ENCODE measurements around the gene RBFOX2.

DNA sequence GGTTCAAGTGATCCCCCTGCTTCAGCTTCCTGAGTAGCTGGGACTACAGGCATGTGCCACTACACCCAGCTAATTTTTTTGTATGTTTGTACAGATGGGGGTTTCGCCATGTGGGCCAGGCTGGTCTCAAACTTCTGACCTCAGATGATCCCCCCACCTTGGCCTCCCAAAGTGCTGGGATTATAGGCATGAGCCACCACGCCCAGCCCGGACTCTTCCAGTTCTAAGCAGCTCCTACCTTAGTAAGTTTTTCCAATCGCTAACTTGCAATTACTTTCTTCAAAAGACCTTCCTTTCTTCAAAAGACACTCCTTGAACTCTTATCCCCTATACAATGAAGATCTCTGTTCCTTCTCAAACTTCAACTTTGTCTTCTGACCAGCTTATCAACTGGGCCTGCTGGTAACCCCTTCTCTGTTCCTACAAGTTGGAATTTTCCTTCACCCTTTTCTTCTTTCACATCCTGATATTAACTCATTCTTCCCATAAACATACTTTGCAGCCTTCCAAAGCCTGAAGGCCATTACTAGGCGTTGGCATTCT, 25.8 kb downstream of the RBFOX2 start:
- TF ChIP-seq, protein P1, sequence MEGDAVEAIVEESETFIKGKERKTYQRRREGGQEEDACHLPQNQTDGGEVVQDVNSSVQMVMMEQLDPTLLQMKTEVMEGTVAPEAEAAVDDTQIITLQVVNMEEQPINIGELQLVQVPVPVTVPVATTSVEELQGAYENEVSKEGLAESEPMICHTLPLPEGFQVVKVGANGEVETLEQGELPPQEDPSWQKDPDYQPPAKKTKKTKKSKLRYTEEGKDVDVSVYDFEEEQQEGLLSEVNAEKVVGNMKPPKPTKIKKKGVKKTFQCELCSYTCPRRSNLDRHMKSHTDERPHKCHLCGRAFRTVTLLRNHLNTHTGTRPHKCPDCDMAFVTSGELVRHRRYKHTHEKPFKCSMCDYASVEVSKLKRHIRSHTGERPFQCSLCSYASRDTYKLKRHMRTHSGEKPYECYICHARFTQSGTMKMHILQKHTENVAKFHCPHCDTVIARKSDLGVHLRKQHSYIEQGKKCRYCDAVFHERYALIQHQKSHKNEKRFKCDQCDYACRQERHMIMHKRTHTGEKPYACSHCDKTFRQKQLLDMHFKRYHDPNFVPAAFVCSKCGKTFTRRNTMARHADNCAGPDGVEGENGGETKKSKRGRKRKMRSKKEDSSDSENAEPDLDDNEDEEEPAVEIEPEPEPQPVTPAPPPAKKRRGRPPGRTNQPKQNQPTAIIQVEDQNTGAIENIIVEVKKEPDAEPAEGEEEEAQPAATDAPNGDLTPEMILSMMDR (conservative IDR thresholded peaks at IDR 0.05; ENCODE audit: low read length) = no peak
- TF ChIP-seq EZH2phosphoT487 (IDR thresholded peaks at IDR 0.05; ENCODE audit: borderline replicate concordance, low read depth, low read length) = no peak

Data from OCI-LY7 (cell line).